ENCODE data around the gene PDE4B. TPM values are rescaled to one million over a fixed set of nuclear protein-coding genes. Genes with fewer than 3 reads are reported as not detected.

Gene PDE4B
- total RNA-seq, 2 experiments from 2014 or later = 2.4 to 3.1 TPM

GRCh38 chr1:66364578-66365391 is 572.1 kb downstream of the PDE4B start:
- Histone ChIP-seq H3K36me3 (ENCODE audit: insufficient read depth, low read length) (peaks cover 86% of the 10 kb centered on the region), H2AFZ (ENCODE audit: low read length) (no peak overlapping the region), H3K9me3 (ENCODE audit: low read length) (no peaks in the 10 kb centered on the region), H3K9me2 (ENCODE audit: insufficient read depth, low read length) (no peaks in the 10 kb centered on the region), H3K79me2 (ENCODE audit: insufficient read depth, low read depth, low read length) (no peaks in the 10 kb centered on the region), H3K4me3 (ENCODE audit: low read depth, low read length, poor library complexity, severe bottlenecking) (no peak overlapping the region), H4K20me1 (ENCODE audit: insufficient read depth, low read length) (no peaks in the 10 kb centered on the region), H3K4me1 (ENCODE audit: insufficient read depth, low read length, poor library complexity, severe bottlenecking) (peaks cover 8% of the 10 kb centered on the region), H3K4me2 (ENCODE audit: low read length) (no peak overlapping the region), H3K27ac (ENCODE audit: low read depth, low read length, poor library complexity, severe bottlenecking) (no peak overlapping the region)
- DNase-seq (ENCODE audit: low spot score) = no peak
- POLR2A ChIA-PET = interaction anchor here (0.9 to 3.9 kb wide), 8 partner anchors 12 to 81 kb away, joined by 3 to 20 read pairs (median 4); no protein-coding TSS in a partner anchor
- TF ChIP-seq CTCF (conservative IDR thresholded peaks at IDR 0.05; ENCODE audit: low read length) (no peak), EZH2phosphoT487 (IDR thresholded peaks at IDR 0.05; ENCODE audit: borderline replicate concordance, low read depth, low read length) (no peak)
- intact Hi-C loops (cut with micrococcal nuclease; ENCODE audit: unreplicated experiment) = no loop called here
- CTCF ChIA-PET (ENCODE audit: unreplicated experiment) = interaction anchor here (1.3 kb wide), 1 partner anchor 12 kb away, joined by 3 read pairs; no protein-coding TSS in a partner anchor
- no TSS peak for BruUV-seq (replicated peaks)

DNA sequence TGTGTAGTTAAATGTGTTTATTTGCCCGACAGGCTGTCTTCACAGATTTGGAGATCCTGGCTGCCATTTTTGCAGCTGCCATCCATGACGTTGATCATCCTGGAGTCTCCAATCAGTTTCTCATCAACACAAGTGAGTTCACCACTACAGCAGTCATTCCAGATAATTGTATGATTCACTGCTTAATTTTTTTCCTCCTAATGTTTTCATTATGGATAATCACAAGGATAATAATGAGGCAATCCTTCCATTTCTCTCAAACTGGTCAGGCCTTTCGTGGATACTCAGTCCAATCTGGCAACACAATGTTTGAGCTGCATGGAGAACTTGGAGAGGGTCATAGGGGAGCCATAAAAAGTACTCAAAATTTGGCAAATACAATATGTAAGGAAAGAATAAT is 572.9 kb downstream of the PDE4B start:
- Histone ChIP-seq H2AFZ (ENCODE audit: low read length) (no peak overlapping the region), H3K9me2 (ENCODE audit: insufficient read depth, low read length) (no peaks in the 10 kb centered on the region), H3K4me3 (ENCODE audit: low read depth, low read length, poor library complexity, severe bottlenecking) (no peak overlapping the region), H3K4me1 (ENCODE audit: insufficient read depth, low read length, poor library complexity, severe bottlenecking) (no peaks in the 10 kb centered on the region), H3K9me3 (ENCODE audit: low read length) (no peaks in the 10 kb centered on the region), H3K27ac (ENCODE audit: low read depth, low read length, poor library complexity, severe bottlenecking) (no peak overlapping the region), H3K4me2 (ENCODE audit: low read length) (no peak overlapping the region), H4K20me1 (ENCODE audit: insufficient read depth, low read length) (no peaks in the 10 kb centered on the region), H3K79me2 (ENCODE audit: insufficient read depth, low read depth, low read length) (no peaks in the 10 kb centered on the region), H3K36me3 (ENCODE audit: insufficient read depth, low read length) (peaks cover 92% of the 10 kb centered on the region)
- TF ChIP-seq EZH2phosphoT487 (IDR thresholded peaks at IDR 0.05; ENCODE audit: borderline replicate concordance, low read depth, low read length) (no peak), CTCF (conservative IDR thresholded peaks at IDR 0.05; ENCODE audit: low read length) (no peak)
- ChIA-PET CTCF (ENCODE audit: unreplicated experiment) (interaction anchor here (1.3 kb wide), 1 partner anchor 11 kb away, joined by 3 read pairs; no protein-coding TSS in a partner anchor), POLR2A (interaction anchor here (0.8 to 3.9 kb wide), 9 partner anchors 12 to 71 kb away, joined by 3 to 20 read pairs (median 4); no protein-coding TSS in a partner anchor)
- no TSS peak for BruUV-seq (replicated peaks)
- intact Hi-C loops (cut with micrococcal nuclease; ENCODE audit: unreplicated experiment) = no loop called here
- no peak for DNase-seq (ENCODE audit: low spot score)

DNA sequence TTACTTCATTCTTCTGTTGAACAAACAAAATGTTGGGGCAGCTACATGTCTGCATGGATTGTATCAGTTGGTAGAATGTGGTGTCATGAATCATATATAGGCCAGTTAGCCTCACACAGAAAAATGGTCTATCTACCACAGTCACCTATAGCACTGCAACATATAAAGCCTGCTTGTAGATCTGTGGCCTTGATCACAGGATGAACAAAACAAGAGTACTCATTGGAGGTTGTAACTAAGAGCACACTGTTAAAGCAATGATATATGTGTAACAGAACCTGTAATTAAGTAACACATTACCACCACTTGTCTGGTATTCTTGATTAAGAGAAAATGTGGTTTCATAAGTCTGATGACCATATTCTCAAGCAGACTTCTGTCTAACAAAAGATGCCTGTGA is 573.9 kb downstream of the PDE4B start:
- DNase-seq (ENCODE audit: low spot score) = no peak
- H2AFZ ChIP-seq (ENCODE audit: low read length) = no peak overlapping the region
- no peak overlapping the region for H3K27ac ChIP-seq (ENCODE audit: low read depth, low read length, poor library complexity, severe bottlenecking)
- H3K4me2 ChIP-seq (ENCODE audit: low read length) = no peak overlapping the region
- no peak overlapping the region for H3K4me3 ChIP-seq (ENCODE audit: low read depth, low read length, poor library complexity, severe bottlenecking)
- intact Hi-C loops (cut with micrococcal nuclease; ENCODE audit: unreplicated experiment) = no loop called here
- H3K36me3 ChIP-seq (ENCODE audit: insufficient read depth, low read length) = peaks cover 94% of the 10 kb centered on the region
- no peaks in the 10 kb centered on the region for H4K20me1 ChIP-seq (ENCODE audit: insufficient read depth, low read length)
- no TSS peak for BruUV-seq (replicated peaks)
- H3K79me2 ChIP-seq (ENCODE audit: insufficient read depth, low read depth, low read length) = no peaks in the 10 kb centered on the region
- POLR2A ChIA-PET = interaction anchor here (0.6 to 3.9 kb wide), 8 partner anchors 12 to 79 kb away, joined by 3 to 20 read pairs (median 4); no protein-coding TSS in a partner anchor
- TF ChIP-seq EZH2phosphoT487 (IDR thresholded peaks at IDR 0.05; ENCODE audit: borderline replicate concordance, low read depth, low read length) (no peak), CTCF (conservative IDR thresholded peaks at IDR 0.05; ENCODE audit: low read length) (no peak)
- no peaks in the 10 kb centered on the region for H3K9me3 ChIP-seq (ENCODE audit: low read length)
- no peaks in the 10 kb centered on the region for H3K9me2 ChIP-seq (ENCODE audit: insufficient read depth, low read length)
- CTCF ChIA-PET (ENCODE audit: unreplicated experiment) = no interaction called here
- peaks cover 7% of the 10 kb centered on the region for H3K4me1 ChIP-seq (ENCODE audit: insufficient read depth, low read length, poor library complexity, severe bottlenecking)
